GM19099 (cell line): Measurements from ENCODE around the gene ZBTB11.

ENCODE experiments used
- POLR2A ChIP-seq: IDR thresholded peaks from 3 replicates; pipeline ENCODE4 v1.6.1; 2011; ENCODE audit warnings: low read depth; ENCODE audit not compliant: insufficient read length; ENCODE audit errors: extremely low read depth

Gene ZBTB11

DNA sequence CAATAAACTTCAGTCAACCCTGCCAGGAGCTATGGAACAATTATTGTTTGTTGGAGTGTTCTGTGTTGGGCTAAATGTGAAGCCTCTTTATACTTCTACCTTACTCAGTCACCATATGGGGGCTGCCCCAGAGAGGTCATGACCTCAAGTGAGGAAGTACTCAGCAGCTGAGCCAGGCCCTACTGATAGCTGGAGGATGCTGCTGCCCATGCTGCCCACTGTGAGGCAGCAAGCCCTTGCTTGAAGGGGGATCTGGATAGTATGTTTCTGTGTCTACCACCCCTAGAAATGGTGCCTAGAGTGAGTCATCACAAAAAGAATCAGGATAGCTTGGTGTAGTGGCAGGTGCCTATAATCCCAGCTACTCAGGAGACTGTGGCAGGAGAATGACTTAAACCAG is 14.0 kb upstream of the ZBTB11 start:
- TF ChIP-seq POLR2A, result no peak

- TF ChIP-seq POLR2A, result no peak
Observed at GRCh38 chr3:101689286-101689685, 12.4 kb upstream of the ZBTB11 start.

GRCh38 chr3:101687142-101687931 is 10.4 kb upstream of the ZBTB11 start:
- no peak for TF ChIP-seq POLR2A

DNA sequence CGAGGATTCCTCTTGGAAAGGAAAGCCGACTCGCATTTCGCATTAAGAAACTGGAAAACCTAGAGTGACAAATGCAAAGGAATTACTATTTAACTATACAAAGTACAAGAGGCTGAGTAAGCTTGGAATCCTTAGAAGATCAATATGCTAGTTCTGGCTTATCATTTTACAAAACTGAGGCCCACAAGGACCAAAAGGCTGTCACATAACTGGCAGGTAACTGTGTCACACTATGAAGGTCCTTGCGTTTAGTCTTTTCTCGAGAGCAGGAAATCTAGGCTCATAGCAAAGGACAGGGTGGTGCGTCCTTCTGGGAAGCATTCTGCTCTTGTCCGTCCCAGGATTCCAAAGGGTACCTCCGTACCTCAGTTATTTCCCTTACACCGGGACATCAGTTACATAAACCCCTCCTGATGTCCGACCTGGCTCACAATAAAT is 9.0 kb upstream of the ZBTB11 start:
- no peak for TF ChIP-seq POLR2A

GRCh38 chr3:101685050-101685400 is 8.1 kb upstream of the ZBTB11 start:
- no peak for TF ChIP-seq POLR2A

DNA sequence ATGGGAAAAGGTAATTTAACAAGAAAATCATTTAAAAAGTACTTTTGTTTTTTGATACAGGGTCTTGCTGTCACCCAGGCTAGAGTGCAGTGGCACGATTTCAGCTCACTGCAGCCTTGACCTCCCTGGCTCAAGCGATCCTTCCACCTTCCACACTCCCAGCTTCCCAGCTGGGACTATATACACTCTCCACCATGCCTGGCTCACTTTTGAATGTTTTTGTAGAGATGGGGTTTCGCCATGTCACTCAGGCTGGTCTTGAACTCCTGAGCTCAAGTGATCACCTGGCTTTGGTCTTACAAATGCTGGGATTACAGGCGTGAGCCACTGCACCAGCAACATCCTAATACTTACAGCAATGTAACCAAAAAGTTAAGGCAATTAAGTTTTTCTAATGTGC is 3.5 kb upstream of the ZBTB11 start:
- TF ChIP-seq POLR2A, result no peak

DNA sequence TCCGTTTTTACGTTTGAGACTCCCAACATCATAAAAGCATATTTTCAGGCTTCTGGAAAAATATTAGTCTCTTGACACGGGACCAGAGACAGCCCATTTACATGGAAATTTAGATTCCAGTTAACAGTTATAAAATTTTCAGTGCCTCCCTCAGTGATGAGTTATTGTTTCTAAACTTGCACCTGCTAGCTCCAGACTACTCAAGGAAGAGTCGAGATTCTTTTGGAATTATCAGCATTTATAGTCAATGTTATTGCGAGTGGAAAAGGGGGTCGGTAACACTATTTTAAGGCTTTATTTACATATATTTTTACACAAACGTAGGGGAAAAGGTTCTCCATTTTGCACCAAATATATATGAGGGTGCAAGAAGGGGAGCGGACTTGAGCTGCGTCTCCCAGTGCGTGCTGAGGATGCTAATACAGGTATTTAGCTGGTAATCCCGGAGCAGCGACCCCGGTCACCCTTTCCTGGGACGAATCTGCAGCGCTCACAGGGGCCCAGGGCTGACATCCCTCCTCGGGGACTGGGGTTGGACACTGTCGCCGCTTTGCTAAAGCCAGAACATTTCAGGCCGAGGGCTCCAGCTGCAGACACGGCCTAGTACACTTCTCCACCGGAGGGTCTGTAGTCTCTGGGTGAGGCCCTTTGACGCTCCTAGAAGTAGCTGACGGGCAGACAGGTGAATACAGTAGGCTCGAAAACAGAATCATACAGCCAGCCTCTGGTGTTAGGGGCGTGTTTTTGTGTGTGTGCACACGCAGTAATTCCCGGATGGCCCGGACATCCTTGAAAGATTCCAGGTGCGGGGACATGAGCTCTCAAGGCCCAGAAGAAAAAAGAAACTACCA is 729 bp upstream of the ZBTB11 start:
- TF ChIP-seq POLR2A, result no peak

DNA sequence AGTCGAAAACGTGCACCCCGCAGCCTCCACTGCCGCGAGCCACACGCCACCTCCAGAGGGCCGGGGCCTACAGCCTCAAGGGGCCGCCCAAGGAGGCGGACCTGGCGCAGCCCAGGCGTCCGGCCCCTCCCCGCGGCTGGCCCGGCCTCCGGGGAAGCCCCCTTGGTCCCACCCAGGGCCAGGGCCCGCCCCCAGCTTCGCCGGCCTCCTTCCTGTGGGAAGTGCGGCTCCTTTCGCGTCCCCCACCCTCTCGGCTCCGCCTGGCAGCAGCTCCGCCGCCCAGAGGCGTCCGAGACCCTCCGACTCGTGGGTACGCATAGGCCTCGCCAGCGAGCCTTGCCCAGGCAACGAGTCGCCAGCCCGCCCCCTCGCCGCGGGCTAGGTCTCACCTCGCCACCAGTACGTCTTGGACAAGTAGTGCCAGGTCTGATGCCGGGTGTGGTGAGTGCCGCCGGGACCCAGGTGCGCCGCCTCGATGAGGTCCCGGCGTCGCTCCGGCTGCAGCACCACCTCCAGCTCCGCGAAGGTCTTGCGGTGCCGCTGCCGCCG is 642 bp downstream of the ZBTB11 start:
- TF ChIP-seq POLR2A, result peak; percentile 77

DNA sequence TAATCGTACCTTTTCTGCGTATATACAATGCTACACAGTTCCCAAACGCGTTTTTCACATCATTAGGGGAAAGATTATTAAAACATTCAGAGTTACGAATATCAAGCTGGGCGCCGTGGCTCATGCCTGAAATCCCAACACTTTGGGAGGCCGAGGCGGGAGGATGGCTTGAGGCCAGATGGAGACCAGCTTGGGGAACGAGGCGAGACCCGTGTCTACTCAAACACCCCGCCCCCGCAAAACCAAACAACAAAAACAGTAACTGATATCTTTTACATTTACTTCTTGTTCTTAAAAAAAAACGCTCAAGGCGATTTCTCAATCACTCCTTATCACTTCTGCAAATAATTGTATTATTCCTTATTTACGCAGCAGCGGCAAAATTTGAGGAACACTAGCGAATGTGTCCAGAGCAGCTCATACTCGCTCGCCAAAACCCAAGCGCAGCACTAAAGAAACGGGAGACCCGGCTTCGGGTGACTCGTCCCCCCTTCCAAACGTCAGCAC is 1.2 kb downstream of the ZBTB11 start:
- TF ChIP-seq POLR2A, result no peak

DNA sequence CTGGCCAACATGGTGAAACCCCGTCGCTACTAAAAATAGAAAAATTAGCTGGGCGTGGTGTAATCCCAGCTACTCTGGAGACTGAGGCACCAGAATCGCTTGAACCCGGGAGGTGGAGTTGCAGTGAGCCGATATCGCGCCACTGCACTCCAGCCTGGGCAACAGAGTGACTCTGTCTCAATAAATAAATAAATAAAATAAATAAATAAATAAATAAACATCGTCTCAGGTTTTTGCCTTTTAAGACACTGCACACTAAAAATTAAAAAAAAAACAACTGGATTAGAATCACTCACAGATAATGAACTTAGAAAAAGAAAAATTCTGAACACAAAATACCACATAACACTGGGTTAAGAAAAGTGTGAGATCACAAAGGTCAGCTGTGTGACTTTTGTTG is 2.4 kb downstream of the ZBTB11 start:
- no peak for TF ChIP-seq POLR2A

- TF ChIP-seq POLR2A, result no peak
Observed at GRCh38 chr3:101673953-101674352, 3.0 kb downstream of the ZBTB11 start.

- TF ChIP-seq POLR2A, result no peak
Observed at GRCh38 chr3:101671014-101671413, 5.9 kb downstream of the ZBTB11 start.

DNA sequence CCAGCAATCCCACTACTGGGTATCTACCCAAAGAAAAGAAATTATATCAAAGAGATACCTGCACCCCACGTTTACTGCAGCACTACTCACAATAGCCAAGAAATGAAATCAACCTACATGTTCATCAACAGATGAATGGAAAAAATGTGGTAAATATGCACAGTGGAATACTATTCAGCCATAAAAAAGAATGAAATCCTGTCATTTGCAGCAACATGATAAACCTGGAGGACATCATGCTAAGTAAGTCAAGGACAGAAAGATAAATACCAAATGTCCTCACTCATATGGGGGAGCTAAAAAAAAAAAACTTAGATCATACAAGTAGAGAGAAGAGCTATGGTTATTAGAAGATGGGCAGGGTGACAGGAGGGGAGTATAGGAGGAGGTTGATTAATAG is 9.1 kb downstream of the ZBTB11 start:
- TF ChIP-seq POLR2A, result no peak

DNA sequence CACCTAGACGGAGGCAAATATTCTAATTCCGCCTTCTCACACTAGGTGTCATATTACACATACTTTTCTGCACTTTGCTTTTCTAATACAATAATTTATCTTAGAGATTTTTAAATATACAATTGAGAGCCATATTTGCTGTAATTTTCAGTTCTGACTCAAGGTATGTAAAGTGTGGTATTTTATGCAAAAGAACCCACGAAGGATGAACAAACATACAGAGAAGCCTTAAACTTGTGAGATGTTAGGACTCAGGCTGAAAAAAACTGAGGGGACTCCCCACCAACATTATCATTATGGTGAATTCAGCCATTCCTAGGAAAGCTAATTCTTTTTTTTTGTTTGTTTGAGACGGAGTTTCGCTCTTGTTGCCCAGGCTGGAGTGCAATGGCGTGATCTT is 9.6 kb downstream of the ZBTB11 start:
- no peak for TF ChIP-seq POLR2A

- no peak for TF ChIP-seq POLR2A
Observed at GRCh38 chr3:101665851-101666250, 11.1 kb downstream of the ZBTB11 start.

DNA sequence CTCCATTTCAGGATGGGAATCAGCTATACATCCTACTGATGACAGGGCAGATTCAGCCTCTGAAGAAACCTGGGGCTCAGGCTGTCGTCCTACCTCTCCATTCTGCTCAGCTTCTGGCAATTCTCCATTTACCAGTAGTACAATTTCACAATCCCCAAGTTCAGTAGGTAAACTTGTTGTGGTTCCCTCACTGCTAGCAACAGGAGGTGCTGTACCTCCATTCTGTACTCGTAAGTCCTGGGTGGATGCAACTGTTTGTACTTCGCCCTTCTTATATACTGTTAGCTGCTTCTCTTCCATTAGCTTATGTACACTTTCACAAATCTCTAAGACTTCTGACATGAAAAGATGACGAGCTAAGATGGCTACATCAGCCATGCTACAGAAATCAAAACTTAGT is 11.6 kb downstream of the ZBTB11 start:
- no peak for TF ChIP-seq POLR2A
